GM18870 (cell line): ENCODE measurements around the gene RASAL3.

Experiments used
- ATAC-seq: cut with Tn5 transposase; IDR thresholded peaks from one replicate; pipeline ENCODE4 v1.9.1; 2021; ENCODE audit warnings: moderate library complexity; ENCODE audit not compliant: unreplicated experiment

Gene RASAL3

DNA sequence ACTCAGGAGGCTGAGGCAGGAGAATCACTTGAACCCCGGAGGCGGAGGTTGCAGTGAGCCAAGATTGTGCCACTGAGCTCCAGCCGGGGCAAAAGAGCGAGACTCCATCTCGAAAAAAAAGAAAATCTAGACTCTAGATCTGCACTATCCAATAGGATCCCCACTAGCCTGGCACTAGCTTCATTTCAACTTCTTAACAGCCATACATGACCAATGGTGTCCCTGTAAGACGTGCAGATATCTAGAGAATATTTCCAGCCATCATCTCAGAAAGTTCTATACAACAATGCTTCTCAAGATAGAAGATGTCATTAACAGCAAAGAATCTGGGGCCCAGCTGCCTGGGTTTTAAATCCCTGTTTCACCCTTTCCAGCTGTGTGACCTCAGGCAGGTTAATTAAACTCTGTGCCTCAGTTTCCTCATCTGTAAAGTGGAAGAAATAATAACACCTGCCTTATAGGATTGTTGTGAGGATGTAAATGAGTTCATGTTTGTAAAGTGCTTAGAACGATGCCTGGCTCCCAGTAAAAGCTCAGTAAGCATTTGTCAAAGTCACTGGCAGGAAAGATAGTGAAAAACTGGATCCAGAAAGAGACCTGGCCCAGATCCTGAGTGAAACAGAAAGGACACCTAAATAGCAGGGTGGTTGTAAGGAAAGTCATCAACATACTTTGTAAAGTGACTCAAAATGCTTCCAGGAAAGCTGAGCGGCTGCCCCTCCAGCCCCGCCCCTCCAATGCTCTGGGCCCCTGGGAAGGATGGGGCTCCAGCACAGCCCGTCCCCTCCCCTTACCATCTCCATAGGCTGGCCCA lies 28.1 kb downstream of the RASAL3 start:
- no peak for ATAC-seq

- no peak for ATAC-seq
Observed at GRCh38 chr19:15433519-15434069, 30.8 kb downstream of the RASAL3 start.

DNA sequence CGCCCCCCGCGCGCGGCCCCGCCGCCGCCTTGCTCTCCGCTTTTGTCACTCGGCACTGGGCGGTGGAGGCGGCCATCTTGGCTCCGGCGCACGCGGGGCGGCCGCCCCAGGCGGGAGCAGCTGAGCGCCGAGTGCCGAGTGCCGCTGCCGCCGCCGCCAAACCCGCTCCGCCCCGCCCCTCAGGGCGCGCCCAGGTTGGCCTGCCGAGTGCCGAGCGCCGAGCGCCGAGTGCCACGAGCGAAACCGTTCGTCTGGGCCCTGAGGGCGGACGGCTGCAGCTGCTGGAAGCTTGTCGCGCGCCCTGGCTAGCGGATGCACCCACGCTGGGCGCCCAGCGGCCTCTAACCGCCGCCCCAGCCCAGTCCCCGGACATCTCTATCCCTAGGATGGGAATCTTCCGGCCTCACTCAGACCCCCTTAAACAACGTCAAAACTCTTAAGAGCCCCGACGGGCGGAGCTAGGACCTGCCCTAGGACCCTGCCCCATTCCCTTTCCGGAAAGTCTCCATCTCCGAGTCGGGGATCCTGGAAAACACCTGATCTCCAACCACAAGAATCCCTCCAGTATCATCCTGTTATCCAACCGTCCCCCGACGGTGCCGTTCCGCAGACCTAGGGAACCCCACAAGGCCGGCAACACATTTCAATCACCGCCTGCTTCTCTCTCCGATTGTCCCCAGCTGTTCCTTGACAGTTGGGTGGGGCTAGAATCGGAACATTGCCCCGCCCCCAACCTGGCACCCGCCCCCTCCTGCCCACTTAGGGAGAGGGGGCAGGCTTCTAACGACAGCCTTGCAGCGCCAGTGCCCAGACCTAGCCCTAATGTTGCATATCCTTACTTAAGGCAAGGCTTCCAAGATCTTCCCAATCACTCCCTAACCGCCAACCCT lies 31.5 kb downstream of the RASAL3 start:
- no peak for ATAC-seq

- no peak for ATAC-seq
Observed at GRCh38 chr19:15432018-15432494, 32.3 kb downstream of the RASAL3 start.

- ATAC-seq, result no peak
Observed at GRCh38 chr19:15431396-15432017, 32.8 kb downstream of the RASAL3 start.

- no peak for ATAC-seq
Observed at GRCh38 chr19:15430526-15431120, 33.7 kb downstream of the RASAL3 start.

GRCh38 chr19:15429825-15430467 lies 34.4 kb downstream of the RASAL3 start:
- no peak for ATAC-seq

GRCh38 chr19:15428956-15429824 lies 35.2 kb downstream of the RASAL3 start:
- no peak for ATAC-seq

DNA sequence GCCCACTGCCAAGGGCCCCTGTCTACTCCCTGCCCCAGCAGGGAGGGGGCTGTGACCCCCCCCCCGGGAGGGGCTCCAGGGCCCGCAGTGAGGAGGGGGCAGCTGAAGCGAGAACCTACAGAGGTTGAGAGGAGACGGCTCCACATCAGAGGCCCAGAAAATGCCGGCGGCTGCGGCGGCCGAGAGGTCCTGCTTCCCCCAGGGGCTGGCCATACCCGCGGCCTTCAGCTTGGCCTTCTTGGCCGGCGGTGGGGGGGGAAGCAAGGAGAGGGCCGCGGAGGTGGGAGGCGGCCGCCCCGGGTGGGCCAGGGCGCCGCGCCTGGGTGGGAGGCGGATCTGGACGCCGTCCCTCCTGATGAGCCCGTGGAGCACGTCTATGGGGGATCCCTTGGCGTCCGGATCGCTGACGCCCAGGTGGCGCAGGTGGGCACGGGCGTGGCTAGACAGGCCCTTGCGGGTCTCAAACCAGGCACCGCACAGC lies 36.3 kb downstream of the RASAL3 start:
- no peak for ATAC-seq

DNA sequence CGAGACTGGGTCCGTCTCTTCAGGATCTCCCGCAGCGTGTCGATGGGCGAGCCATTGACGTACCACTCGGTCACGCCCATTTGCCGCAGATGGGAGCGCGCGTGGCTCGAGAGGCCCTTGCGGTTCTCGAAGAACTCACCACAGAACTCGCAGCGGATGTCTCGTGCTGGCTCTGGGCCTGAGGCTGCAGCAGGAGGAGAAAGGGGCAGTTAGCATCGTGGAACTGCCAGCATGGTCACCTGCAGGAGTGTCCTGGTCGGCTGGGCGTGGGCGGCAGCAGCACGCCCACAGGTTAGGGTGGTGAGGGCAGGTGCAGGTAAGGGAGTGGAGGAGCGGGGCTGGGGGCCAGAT lies 37.0 kb downstream of the RASAL3 start:
- ATAC-seq, result no peak

DNA sequence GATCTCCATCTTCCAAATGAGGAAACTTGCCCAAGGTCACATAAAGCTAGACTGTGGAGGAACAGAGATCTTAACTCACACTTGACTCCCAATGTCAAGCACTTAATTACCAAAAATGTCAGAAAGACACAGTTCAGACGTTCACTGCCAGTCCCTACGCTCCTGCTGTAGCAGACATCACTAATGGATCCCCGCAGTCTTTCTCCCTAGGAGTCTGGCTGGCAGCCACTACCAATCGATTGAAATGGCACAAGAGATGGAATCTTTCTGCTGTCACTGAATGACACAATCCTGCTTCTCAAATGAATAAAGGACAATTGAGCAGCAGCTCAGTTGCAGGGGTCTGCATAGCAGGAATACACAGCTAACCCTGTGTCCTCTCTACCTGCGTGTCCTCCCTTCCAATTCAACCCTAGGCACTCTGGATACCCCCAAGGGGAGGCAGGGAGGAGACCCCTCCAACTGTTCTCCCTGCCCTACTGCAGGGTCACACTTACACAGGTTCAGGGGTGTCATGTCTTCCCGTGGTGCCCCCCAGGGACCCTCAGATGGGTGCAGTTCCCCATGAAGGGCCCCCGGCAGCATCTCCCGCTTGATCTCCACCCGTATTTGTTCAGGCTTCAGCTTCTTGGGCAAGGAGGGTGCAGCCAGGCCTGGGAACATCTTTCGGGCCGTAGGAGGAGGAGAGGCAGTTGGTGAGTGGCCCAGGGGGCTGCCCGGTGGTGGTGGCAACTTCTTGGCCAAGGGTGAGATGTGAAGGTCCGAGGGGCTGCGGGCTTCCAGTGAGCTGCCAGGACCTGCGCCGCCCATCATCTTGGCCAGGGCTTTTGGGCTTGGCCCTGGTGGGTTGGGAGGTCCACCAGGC lies 37.6 kb downstream of the RASAL3 start:
- ATAC-seq, result no peak

DNA sequence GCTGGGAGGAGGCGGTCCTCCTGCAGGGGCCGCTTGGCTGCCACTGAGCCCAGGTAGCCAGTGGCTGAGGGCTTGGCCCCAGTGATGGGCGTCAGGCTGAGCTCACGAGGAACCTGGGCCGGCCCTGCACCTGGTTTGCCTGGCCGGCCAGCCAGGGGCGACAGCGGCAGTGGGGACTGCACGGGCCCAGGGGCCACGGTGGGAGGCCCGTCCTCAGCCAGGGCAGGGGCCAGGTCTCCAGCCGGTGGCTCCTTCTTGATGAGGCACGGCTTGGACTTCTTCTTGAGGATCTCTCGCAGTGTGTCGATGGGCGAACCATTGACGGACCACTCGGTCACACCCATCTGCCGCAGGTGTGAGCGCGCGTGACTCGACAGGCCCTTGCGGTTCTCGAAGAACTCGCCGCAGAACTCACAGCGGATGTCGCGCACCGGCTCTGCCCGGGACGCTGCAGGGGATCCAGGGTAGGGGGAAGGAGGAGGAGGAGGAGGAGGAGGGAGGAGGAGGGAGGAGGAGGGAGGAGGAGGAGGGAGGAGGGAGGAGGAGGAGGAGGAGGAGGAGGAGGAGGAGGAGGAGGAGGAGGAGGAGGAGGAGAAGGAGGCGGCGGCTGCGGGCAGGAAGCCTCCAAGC lies 38.9 kb downstream of the RASAL3 start:
- ATAC-seq, result no peak

- no peak for ATAC-seq
Observed at GRCh38 chr19:15424692-15425272, 39.6 kb downstream of the RASAL3 start.

- ATAC-seq, result no peak
Observed at GRCh38 chr19:15424121-15424520, 40.2 kb downstream of the RASAL3 start.

GRCh38 chr19:15423130-15423529 lies 41.2 kb downstream of the RASAL3 start:
- no peak for ATAC-seq

DNA sequence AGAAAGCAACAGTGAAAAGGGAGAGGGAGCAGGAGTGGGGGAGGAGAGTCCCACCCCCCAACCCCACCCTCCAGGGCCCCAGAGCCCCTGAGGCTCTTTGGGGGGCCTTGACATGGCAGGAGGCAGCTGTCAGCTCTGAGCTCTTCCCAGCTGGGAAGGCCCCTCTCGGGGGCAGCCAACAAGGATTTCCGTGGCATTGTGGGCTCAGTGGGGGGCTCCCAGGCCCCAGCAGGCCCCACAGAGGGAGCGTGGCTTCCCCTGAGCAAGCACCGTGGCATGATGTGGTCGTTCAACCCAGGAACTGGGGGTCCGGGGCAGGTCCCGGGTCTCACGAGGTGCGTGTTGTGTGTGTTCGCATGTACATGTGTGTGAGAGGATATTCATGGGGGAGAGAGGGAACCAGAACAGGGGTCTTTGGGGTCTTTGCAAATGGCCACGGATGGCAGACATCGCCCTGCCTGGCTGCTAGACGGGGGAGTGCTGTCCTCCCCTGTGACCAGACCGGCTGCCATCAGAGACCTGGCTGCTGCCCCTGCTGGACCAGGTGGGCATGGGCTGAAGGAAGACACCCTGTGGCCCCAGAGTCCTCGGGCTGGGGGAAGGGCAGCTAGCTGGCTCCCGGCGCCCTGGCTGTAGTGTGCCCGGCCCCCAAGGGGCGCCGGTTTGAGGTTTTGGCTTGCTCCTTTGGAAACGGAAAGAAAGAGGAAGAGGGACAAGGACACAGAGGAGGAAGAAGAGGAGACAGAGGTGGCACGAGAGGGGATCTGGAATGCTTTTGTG lies 41.9 kb downstream of the RASAL3 start:
- ATAC-seq, result no peak
